ENCODE results near the gene BCDIN3D. TPM values are rescaled to one million over a fixed set of nuclear protein-coding genes. Genes with fewer than 3 reads are reported as not detected.

BCDIN3D gene
- total and polyA plus RNA-seq, 2 of the 8 experiments (the other 6 are each of a cell fraction or from before 2014, with no cell fraction given): 1.6 to 2.4 TPM

DNA sequence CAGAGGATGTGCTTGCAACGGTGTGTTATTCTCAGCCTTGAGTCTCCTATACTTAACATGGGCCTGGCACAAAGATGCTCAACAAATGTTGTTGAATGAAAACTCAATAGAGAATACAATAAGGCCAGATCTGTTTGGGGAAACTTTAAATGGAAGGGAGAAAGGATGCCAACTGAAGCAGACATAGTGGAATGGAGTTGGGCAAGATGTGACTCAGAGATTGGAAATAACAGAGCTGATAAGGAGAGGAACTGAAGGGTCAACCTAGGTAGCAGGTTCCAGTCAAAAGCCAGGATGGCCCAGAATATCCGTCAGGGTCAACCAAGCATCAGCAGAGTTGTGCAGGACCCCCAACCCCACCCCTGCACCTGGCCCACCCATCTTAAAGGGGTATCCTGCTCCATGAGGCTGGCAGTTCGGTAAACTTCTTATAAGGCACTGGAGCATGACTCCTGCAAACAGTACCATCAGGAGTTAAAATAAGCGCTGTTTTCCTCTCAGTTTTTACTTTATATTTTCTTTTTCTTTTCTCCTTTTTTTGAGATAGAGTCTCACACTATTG, 1.1 kb upstream of the BCDIN3D start (continued):
- TF ChIP-seq, protein P1, sequence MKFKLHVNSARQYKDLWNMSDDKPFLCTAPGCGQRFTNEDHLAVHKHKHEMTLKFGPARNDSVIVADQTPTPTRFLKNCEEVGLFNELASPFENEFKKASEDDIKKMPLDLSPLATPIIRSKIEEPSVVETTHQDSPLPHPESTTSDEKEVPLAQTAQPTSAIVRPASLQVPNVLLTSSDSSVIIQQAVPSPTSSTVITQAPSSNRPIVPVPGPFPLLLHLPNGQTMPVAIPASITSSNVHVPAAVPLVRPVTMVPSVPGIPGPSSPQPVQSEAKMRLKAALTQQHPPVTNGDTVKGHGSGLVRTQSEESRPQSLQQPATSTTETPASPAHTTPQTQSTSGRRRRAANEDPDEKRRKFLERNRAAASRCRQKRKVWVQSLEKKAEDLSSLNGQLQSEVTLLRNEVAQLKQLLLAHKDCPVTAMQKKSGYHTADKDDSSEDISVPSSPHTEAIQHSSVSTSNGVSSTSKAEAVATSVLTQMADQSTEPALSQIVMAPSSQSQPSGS (IDR thresholded peaks at IDR 0.05; ENCODE audit: low read length): no peak
- TF ChIP-seq SUZ12 (IDR thresholded peaks at IDR 0.05; ENCODE audit: low read length) (no peak), MAX (IDR thresholded peaks at IDR 0.05) (no peak), BRCA1 (IDR thresholded peaks at IDR 0.05; ENCODE audit: low read depth, low read length) (no peak), RXRA (IDR thresholded peaks at IDR 0.05; ENCODE audit: insufficient read depth, low read depth, low read length) (no peak)

Data from H1 (cell line).